Nephron (organoid): ENCODE results near the gene AK9.

Source experiments
- H3K27ac Mint-ChIP-seq, 3 experiments: 2 replicates each; pipeline ENCODE4 v1.8.0; 2020; ENCODE audit warnings: mixed read lengths in 3 of 3, mild to moderate bottlenecking in 2 of 3, moderate library complexity in 1 of 3
- H3K27me3 Mint-ChIP-seq: 2 replicates; pipeline ENCODE4 v1.8.0; 2021; ENCODE audit warnings: low read depth, mild to moderate bottlenecking, moderate library complexity, mixed read lengths
- H3K36me3 Mint-ChIP-seq: 2 replicates; pipeline ENCODE4 v1.8.0; 2020; ENCODE audit warnings: low read depth, mixed read lengths
- H3K4me1 Mint-ChIP-seq: 2 replicates; pipeline ENCODE4 v1.8.0; 2020; ENCODE audit warnings: mixed read lengths
- H3K4me3 Mint-ChIP-seq, 3 experiments: 2 replicates each; pipeline ENCODE4 v1.8.0; 2020; ENCODE audit warnings: mild to moderate bottlenecking in 3 of 3, mixed read lengths in 3 of 3, moderate library complexity in 2 of 3
- H3K9me3 Mint-ChIP-seq: 2 replicates; pipeline ENCODE4 v1.8.0; 2020; ENCODE audit warnings: mixed read lengths
- TF ChIP-seq, protein P1 (sequence below), 3 experiments: fragments of 200-600 bp; sonication (generic); IDR thresholded peaks; one replicate each; pipeline ENCODE4 v1.5.0; 2021; ENCODE audit warnings: antibody characterized with exemption in 3 of 3; ENCODE audit not compliant: unreplicated experiment in 3 of 3

AK9 gene

DNA sequence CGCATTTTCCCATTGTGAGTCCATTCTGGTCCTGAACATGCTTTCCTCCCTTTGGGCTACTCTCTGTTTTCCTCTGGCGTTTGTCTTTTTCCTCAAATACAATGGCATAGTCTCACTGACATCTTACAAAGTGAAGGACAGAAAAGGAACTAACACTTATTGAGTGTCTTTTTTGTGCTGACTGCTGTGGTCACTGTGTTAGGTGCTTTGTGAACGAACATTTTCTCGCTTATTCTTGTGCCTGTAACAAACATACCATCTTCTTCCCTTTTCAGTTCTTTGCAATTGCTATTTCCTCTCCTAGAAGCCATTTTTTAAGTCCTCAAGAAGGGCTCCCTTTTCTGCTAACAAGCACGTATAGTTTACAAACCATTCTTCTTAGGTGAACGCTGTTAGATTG, 15.5 kb upstream of the AK9 start:
- peaks cover 24% of the 10 kb centered on the region for H3K9me3 Mint-ChIP-seq
- H3K36me3 Mint-ChIP-seq, result peaks cover 13% of the 10 kb centered on the region
- H3K4me3 Mint-ChIP-seq, result no peak overlapping the region
- TF ChIP-seq, protein P1, sequence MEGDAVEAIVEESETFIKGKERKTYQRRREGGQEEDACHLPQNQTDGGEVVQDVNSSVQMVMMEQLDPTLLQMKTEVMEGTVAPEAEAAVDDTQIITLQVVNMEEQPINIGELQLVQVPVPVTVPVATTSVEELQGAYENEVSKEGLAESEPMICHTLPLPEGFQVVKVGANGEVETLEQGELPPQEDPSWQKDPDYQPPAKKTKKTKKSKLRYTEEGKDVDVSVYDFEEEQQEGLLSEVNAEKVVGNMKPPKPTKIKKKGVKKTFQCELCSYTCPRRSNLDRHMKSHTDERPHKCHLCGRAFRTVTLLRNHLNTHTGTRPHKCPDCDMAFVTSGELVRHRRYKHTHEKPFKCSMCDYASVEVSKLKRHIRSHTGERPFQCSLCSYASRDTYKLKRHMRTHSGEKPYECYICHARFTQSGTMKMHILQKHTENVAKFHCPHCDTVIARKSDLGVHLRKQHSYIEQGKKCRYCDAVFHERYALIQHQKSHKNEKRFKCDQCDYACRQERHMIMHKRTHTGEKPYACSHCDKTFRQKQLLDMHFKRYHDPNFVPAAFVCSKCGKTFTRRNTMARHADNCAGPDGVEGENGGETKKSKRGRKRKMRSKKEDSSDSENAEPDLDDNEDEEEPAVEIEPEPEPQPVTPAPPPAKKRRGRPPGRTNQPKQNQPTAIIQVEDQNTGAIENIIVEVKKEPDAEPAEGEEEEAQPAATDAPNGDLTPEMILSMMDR (IDR thresholded peaks at IDR 0.05; ENCODE audit: unreplicated experiment in 3 of 3), result no peak
- H3K27ac Mint-ChIP-seq, result no peak overlapping the region
- H3K4me1 Mint-ChIP-seq, result no peaks in the 10 kb centered on the region
- H3K27me3 Mint-ChIP-seq, result no peaks in the 10 kb centered on the region

DNA sequence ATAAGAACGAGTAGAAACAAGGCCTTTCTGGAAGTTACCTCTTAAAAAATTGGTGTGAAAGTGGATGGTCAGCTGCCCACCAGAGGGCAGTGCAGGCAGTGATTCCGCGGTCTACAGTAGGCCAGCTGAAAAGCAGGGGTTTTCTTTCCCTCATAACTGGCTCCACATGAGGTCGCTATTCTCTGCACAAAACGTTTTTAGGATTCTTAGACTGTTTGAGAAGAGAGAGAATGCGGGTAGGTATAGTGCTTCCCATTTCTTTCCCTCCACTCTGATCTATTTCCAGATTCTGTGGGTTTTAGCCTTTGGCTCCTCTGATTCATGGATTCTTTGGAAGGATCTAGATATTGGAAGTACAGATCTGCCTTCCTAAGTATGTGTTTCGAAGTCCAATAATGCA, 14.3 kb upstream of the AK9 start:
- TF ChIP-seq, protein P1 (IDR thresholded peaks at IDR 0.05; ENCODE audit: unreplicated experiment in 3 of 3), result peak; percentile 97 to 100 (median 98)
- H3K27me3 Mint-ChIP-seq, result no peaks in the 10 kb centered on the region
- peaks cover 16% of the 10 kb centered on the region for H3K9me3 Mint-ChIP-seq
- no peaks in the 10 kb centered on the region for H3K4me1 Mint-ChIP-seq
- H3K4me3 Mint-ChIP-seq, result no peak overlapping the region
- H3K27ac Mint-ChIP-seq, result no peak overlapping the region
- peaks cover 8% of the 10 kb centered on the region for H3K36me3 Mint-ChIP-seq

DNA sequence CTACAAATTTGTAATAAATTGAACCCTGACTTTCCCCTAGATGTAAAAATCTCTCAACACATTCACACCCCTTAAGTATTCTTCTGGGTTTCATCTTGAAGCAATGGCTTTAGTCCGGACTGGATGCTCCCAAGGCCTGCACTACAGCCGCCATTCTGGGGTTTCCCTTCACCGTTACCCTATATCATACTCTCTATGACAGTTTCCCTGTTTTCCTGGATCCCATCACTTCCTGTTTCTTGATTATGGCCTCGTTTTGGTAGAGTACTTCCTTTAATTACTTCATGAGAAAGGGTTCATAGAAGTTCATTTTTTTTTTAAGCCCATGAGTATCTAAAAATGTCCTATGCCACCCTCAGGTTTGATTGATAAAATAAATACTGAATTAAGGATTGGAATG, 11.8 kb upstream of the AK9 start:
- no peaks in the 10 kb centered on the region for H3K27me3 Mint-ChIP-seq
- TF ChIP-seq, protein P1 (IDR thresholded peaks at IDR 0.05; ENCODE audit: unreplicated experiment in 3 of 3), result no peak
- H3K4me1 Mint-ChIP-seq, result no peaks in the 10 kb centered on the region
- no peaks in the 10 kb centered on the region for H3K9me3 Mint-ChIP-seq
- H3K36me3 Mint-ChIP-seq, result no peaks in the 10 kb centered on the region
- H3K4me3 Mint-ChIP-seq, result no peak overlapping the region
- H3K27ac Mint-ChIP-seq, result no peak overlapping the region

DNA sequence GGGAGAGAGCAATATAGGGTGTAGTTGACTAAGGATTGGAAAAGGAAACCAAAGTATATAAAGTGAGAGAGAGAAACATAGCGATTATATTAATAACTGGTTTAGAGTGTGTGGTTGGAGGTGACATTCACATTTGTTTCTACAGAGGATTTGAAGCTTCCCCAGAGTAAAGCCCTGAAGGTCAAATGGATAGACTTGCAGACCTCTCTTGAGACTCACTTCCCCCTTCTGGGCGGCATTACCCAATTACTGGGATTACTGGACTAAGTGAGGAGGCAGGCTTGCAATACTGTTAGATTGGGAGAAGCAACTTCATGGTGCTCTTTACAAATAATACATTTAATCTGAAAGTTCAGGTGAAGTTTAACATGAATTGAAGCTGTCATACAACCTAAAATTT, 10.8 kb upstream of the AK9 start:
- Mint-ChIP-seq H3K9me3 (no peaks in the 10 kb centered on the region), H3K4me3 (no peak overlapping the region), H3K27me3 (no peaks in the 10 kb centered on the region), H3K4me1 (no peaks in the 10 kb centered on the region), H3K36me3 (peaks cover 4% of the 10 kb centered on the region), H3K27ac (no peak overlapping the region)
- TF ChIP-seq, protein P1 (IDR thresholded peaks at IDR 0.05; ENCODE audit: unreplicated experiment in 3 of 3), result no peak

DNA sequence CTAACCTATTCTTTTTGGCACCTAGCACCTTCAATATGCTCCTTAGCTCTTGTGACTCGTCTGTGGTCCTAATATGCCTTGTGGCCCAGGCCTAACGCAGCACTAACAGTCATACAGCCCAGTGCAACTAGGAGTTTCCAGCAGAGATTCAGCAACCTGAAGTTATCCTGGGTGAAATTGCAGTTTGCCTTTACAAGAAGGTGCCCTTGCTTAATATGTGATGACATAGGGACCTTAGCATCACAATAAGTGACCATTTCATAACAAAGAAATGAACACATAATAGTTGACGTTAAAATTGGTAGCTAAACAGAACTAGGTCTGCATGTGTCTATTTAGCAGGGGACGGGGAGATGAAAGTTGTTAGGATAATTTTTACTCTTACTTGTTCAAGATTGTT, 10.2 kb upstream of the AK9 start:
- Mint-ChIP-seq H3K4me3 (no peak overlapping the region), H3K27ac (no peak overlapping the region), H3K27me3 (no peaks in the 10 kb centered on the region), H3K9me3 (no peaks in the 10 kb centered on the region), H3K36me3 (peaks cover 9% of the 10 kb centered on the region), H3K4me1 (no peaks in the 10 kb centered on the region)
- TF ChIP-seq, protein P1 (IDR thresholded peaks at IDR 0.05; ENCODE audit: unreplicated experiment in 3 of 3), result no peak

DNA sequence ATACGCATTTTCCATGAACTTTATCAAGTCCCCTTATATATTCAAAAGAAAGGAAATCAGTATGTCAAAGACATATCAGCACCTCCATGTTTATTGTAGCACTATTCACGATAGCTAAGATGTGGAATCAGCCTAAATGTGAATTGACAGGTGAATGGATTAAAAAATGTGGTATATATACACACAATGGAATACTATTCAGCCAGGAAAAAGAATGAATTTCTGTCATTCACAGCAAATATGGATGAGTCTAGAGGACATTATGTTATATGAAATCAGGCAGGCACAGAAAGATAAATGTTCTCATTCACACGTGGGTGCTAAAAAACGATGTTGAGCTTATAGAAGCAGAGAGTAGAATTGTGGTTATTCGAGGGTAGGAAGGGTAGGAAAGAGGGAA, 5.4 kb upstream of the AK9 start:
- H3K27me3 Mint-ChIP-seq, result no peaks in the 10 kb centered on the region
- H3K9me3 Mint-ChIP-seq, result no peaks in the 10 kb centered on the region
- TF ChIP-seq, protein P1 (IDR thresholded peaks at IDR 0.05; ENCODE audit: unreplicated experiment in 3 of 3), result no peak
- H3K27ac Mint-ChIP-seq, result no peak overlapping the region
- no peak overlapping the region for H3K4me3 Mint-ChIP-seq
- H3K4me1 Mint-ChIP-seq, result peaks cover 9% of the 10 kb centered on the region
- H3K36me3 Mint-ChIP-seq, result peaks cover 23% of the 10 kb centered on the region
